K562 (cell line): ENCODE data around the gene DUSP23. TPM values are rescaled to one million over a fixed set of nuclear protein-coding genes. Genes with fewer than 3 reads are reported as not detected.

Experiments used
- AFF1 ChIP-seq, 2 experiments: fragments of 450-650 bp; IDR thresholded peaks; 2 replicates each; pipeline ENCODE4 v1.6.1; 2018; ENCODE audit warnings: mild to moderate bottlenecking in 2 of 2, low read depth in 1 of 2; ENCODE audit not compliant: partially characterized antibody in 2 of 2
- ATF7 ChIP-seq: fragments of 450-650 bp; IDR thresholded peaks from 2 replicates; pipeline ENCODE4 v1.7.1; 2014; ENCODE audit warnings: mild to moderate bottlenecking, moderate library complexity
- E4F1 ChIP-seq: fragments of 250-450 bp; sonication (Bioruptor Pico); IDR thresholded peaks from 2 replicates; pipeline ENCODE4 v1.5.0; 2021; ENCODE audit warnings: mild to moderate bottlenecking, borderline replicate concordance
- ELF4 ChIP-seq: fragments of 450-650 bp; formaldehyde crosslinking; IDR thresholded peaks from 2 replicates; pipeline ENCODE4 v1.4.0; 2022; ENCODE audit warnings: missing genetic modification characterization
- L3MBTL2 ChIP-seq: fragments of 450-650 bp; IDR thresholded peaks from 2 replicates; pipeline ENCODE4 v1.6.1; 2016; ENCODE audit warnings: mild to moderate bottlenecking, moderate library complexity
- MLX ChIP-seq, 2 experiments: fragments of 450-650 bp in 1 of 2; sonication (generic) in 1 of 2; formaldehyde crosslinking; conservative IDR thresholded peaks; 2 replicates each; pipeline versions ENCODE4 v1.4.0 to v1.8.1; 2020 to 2022; ENCODE audit warnings: mild to moderate bottlenecking in 1 of 2, missing genetic modification reagents in 1 of 2
- SETDB1 ChIP-seq: IDR thresholded peaks from one replicate; pipeline ENCODE4 v1.6.1; 2012; ENCODE audit warnings: low read length, control low read depth, inconsistent platforms
- SMAD3 ChIP-seq: fragments of 450-650 bp; formaldehyde crosslinking; conservative IDR thresholded peaks from 2 replicates; pipeline ENCODE4 v1.4.0; 2020; ENCODE audit warnings: mild to moderate bottlenecking
- SRSF3 ChIP-seq: fragments of 200-400 bp; formaldehyde crosslinking; IDR thresholded peaks from 2 replicates; pipeline ENCODE4 v1.6.1; 2016; ENCODE audit warnings: mild to moderate bottlenecking, low read length, moderate library complexity; ENCODE audit not compliant: insufficient read depth
- STAT5A ChIP-seq: IDR thresholded peaks from 2 replicates; pipeline ENCODE4 v1.6.1; 2012; ENCODE audit warnings: low read length, inconsistent platforms, borderline replicate concordance
- ZC3H8 ChIP-seq: fragments of 450-650 bp; IDR thresholded peaks from 2 replicates; pipeline ENCODE4 v1.6.1; 2017
- ZNF124 ChIP-seq: sonication (generic); formaldehyde crosslinking; IDR thresholded peaks from 2 replicates; pipeline ENCODE4 v1.8.1; 2022; ENCODE audit warnings: missing genetic modification reagents
- ZNF311 ChIP-seq: fragments of 250-450 bp; sonication (Bioruptor Pico); IDR thresholded peaks from 2 replicates; pipeline ENCODE4 v1.4.0; 2020; ENCODE audit warnings: mild to moderate bottlenecking, moderate library complexity
- ZNF584 ChIP-seq: fragments of 200-800 bp; sonication (Bioruptor generic); IDR thresholded peaks from 2 replicates; pipeline ENCODE4 v1.6.1; 2016; ENCODE audit warnings: low read depth, mild to moderate bottlenecking, missing genetic modification characterization, missing compliant biosample characterization
- ZNF740 ChIP-seq, 3 experiments: fragments of 200-800 bp in 1 of 3; sonication (Bioruptor generic) in 1 of 3; sonication (generic) in 1 of 3; formaldehyde crosslinking in 1 of 3; IDR thresholded peaks; 2 replicates each; pipeline versions ENCODE4 v1.6.1 to v1.8.0; 2016 to 2022; ENCODE audit warnings: mild to moderate bottlenecking in 2 of 3, missing compliant biosample characterization in 2 of 3, missing genetic modification characterization in 2 of 3, missing genetic modification reagents in 1 of 3
- polyA plus RNA-seq, 8 experiments: library from polyadenylated mRNA; depleted of rRNA in 4 of 8; stranded (reverse) in 5 of 8; unstranded in 3 of 8; fragments of >200 nt; fragmentation: Nextera tagmentation in 2 of 8; fragmentation: Illumina TruSeq in 1 of 8; extraction: Ambion mirVana in 2 of 8; extraction: Trizol in 1 of 8; gene quantifications; 2 replicates each; pipeline versions ENCODE4 v1.2.1 to v1.2.3, GENCODE V29; 2011 to 2014; ENCODE audit warnings: inconsistent platforms in 1 of 8, missing spikeins in 1 of 8
- total RNA-seq, 7 experiments: library from RNA; depleted of rRNA in 6 of 7; stranded (reverse); fragments of >200 nt in 6 of 7; fragmentation: Illumina TruSeq in 2 of 7; extraction: Trizol in 2 of 7; gene quantifications; 2 replicates each; pipeline versions ENCODE4 v1.2.1 to v1.2.3, GENCODE V29; 2011 to 2021; ENCODE audit warnings: low replicate concordance in 1 of 7

DUSP23 gene
- total and polyA plus RNA-seq, 9 of the 15 experiments (the other 6 are each of a cell fraction or from before 2014, with no cell fraction given) = 1.0 to 34.8 (median 13.7) TPM

GRCh38 chr1:159780583-159781582, at the start of gene DUSP23 (continued):
- TF ChIP-seq AFF1 (IDR thresholded peaks at IDR 0.05; ENCODE audit: low read depth in 1 of 2, partially characterized antibody in 2 of 2) (no peak), ATF7 (peak; percentile 86), ELF4 (CRISPR knock-in tag) (no peak), ZNF740 (CRISPR knock-in tag; IDR thresholded peaks at IDR 0.05) (no peak), ZNF740 (tag; IDR thresholded peaks at IDR 0.05) (no peak), SMAD3 (0 out of 2 replicates have a peak, but pooled peaks have one; percentile 36), ZNF584 (CRISPR knock-in tag) (no peak), SRSF3 (no peak), E4F1 (no peak), STAT5A (no peak), MLX (CRISPR knock-in tag; conservative IDR thresholded peaks at IDR 0.05) (0 out of 4 replicates have a peak, but pooled peaks of 1 of the 2 experiments have one; percentile 42), SETDB1 (no peak), L3MBTL2 (peak; percentile 99), ZC3H8 (no peak), ZNF124 (CRISPR knock-in tag) (no peak), ZNF311 (CRISPR knock-in tag) (no peak)
